ENCODE results near the gene SLCO3A1.

- no peak for TF ChIP-seq CTCF (IDR thresholded peaks at IDR 0.05)
- no peak for TF ChIP-seq POLR2AphosphoS5 (IDR thresholded peaks at IDR 0.05; ENCODE audit: insufficient read depth in 1 of 2, low read depth in 1 of 2)
- TF ChIP-seq POLR2A (IDR thresholded peaks at IDR 0.05), result no peak
Observed at GRCh38 chr15:91880373-91880772, 26.9 kb downstream of the SLCO3A1 start.
